HEK293T (cell line): ENCODE results near the gene F2R.

Experiments
- NFRKB ChIP-seq: fragments of 450-650 bp; IDR thresholded peaks from 2 replicates; pipeline ENCODE4 v1.6.1; 2016; ENCODE audit warnings: mild to moderate bottlenecking, moderate library complexity
- SP1 ChIP-seq: fragments of 450-650 bp; IDR thresholded peaks from 2 replicates; pipeline ENCODE4 v1.6.1; 2017

DNA sequence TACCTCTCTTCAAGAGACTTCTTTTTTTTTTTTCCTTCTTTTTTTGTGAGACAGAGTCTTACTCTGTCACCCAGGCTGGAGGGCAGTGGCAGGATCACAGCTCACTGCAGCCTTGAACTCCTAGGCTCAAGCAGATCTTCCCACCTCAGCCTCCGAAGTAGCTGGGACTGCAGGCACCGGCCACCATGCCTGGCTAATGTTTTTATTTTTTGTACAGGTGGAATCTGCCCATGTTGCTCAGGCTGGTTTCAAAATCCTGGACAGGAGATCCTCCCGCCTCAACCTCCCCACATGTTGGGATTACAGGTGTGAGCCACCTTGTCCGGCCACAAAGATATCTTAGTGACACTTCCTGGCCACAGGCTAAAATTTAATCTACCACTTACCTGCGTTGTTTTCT is 60.0 kb downstream of the F2R start:
- TF ChIP-seq NFRKB (no peak), SP1 (no peak)
